Sigmoid colon (tissue), 7 donors: ENCODE data around the gene NOTCH1. TPM values are rescaled to one million over a fixed set of nuclear protein-coding genes. Genes with fewer than 3 reads are reported as not detected.
"Not testable (repeated sequence)": the region's sequence is repeated elsewhere in the genome, so short reads cannot be mapped to it uniquely, and the experiment has no call there.

Experiments
- DNase-seq: peaks from one replicate; pipeline ENCODE4 v3.0.0-alpha.2; 2019
- H3K27ac ChIP-seq, 4 donors: fragments of 200-600 bp; sonication (generic); one replicate each; pipeline ENCODE4 v1.5.1; 2016 to 2019; ENCODE audit warnings: mild to moderate bottlenecking in 1 of 4
- H3K27me3 ChIP-seq, 3 donors: fragments of 200-600 bp; sonication (generic); one replicate each; pipeline ENCODE4 v1.5.1; 2019; ENCODE audit warnings: mild to moderate bottlenecking in 1 of 3
- H3K36me3 ChIP-seq, 4 donors: fragments of 200-600 bp; sonication (generic); one replicate each; pipeline ENCODE4 v1.5.1; 2016 to 2019
- H3K4me1 ChIP-seq, 4 donors: fragments of 200-600 bp; sonication (generic); one replicate each; pipeline ENCODE4 v1.5.1; 2017 to 2019
- H3K4me3 ChIP-seq, 4 donors: fragments of 200-600 bp; sonication (generic); one replicate each; pipeline ENCODE4 v1.5.1; 2017 to 2019; ENCODE audit warnings: mild to moderate bottlenecking in 2 of 4, moderate library complexity in 1 of 4
- H3K9me3 ChIP-seq, 4 donors: fragments of 200-600 bp in 3 of 4; sonication (generic) in 3 of 4; one replicate each; pipeline versions ENCODE4 v1.5.1 to v1.6.1; 2013 to 2019
- CTCF ChIP-seq, 4 experiments: fragments of 450-650 bp in 3 of 4; fragments of 200-600 bp in 1 of 4; IDR thresholded peaks; one replicate each; pipeline ENCODE4 v1.5.1; 2016 to 2019; ENCODE audit warnings: antibody characterized with exemption in 4 of 4, mild to moderate bottlenecking in 3 of 4, moderate library complexity in 2 of 4
- EP300 ChIP-seq, 4 donors: sonication (generic); formaldehyde crosslinking; IDR thresholded peaks; one replicate each; pipeline ENCODE4 v1.6.1; 2017; ENCODE audit warnings: antibody characterized with exemption in 4 of 4
- POLR2A ChIP-seq, 2 donors: fragments of 450-650 bp; IDR thresholded peaks; one replicate each; pipeline ENCODE4 v1.6.1; 2016; ENCODE audit warnings: antibody characterized with exemption in 2 of 2, mild to moderate bottlenecking in 2 of 2, moderate library complexity in 2 of 2
- POLR2AphosphoS5 ChIP-seq, 4 donors: sonication (generic); formaldehyde crosslinking; IDR thresholded peaks; one replicate each; pipeline ENCODE4 v1.6.1; 2017; ENCODE audit warnings: antibody characterized with exemption in 4 of 4
- WGBS, 2 donors: extraction: QIAGEN DNeasy Blood & Tissue Kit; methylation state at CpG; one replicate each; pipeline ENCODE4 v1.1.7; 2013; 5-methylcytosine and 5-hydroxymethylcytosine counted together
- intact Hi-C: fragments of 100-400 bp; cut with DNase I; formaldehyde crosslinking; loops from one replicate; pipeline ENCODE4 v1.15.1; 2023
- polyA plus RNA-seq, 3 donors: library from polyadenylated mRNA; stranded (reverse); fragments of 200-250 nt; gene quantifications; one replicate each; pipeline ENCODE4 v1.2.3, GENCODE V29; 2013
- total RNA-seq, 4 donors: library from RNA; depleted of rRNA; stranded (reverse); fragments of >200 nt; gene quantifications; one replicate each; pipeline ENCODE4 v1.1.0, GENCODE V29; 2016
- donor health status: healthy with polysubstance abuse.
- donor health status: Bipolar disorder and iron deficiency.
- donor health status: healthy.

The NOTCH1 gene
- total and polyA plus RNA-seq, 7 donors, result 1.8 to 36.0 (median 30.7) TPM

GRCh38 chr9:136578626-136578914 is 32.7 kb upstream of the NOTCH1 start:
- Histone ChIP-seq H3K4me1 (peaks cover 0 to 18% (median 14%) of the 10 kb centered on the region in 4 donors), H3K36me3 (no peaks in the 10 kb centered on the region), H3K27ac (no peak overlapping the region), H3K4me3 (no peak overlapping the region), H3K9me3 (no peaks in the 10 kb centered on the region), H3K27me3 (no peaks in the 10 kb centered on the region)
- WGBS, 2 donors, result 33 to 41% methylated on average over 7 of the region's 7 CpGs
- intact Hi-C loops, result loop anchor here (5.0 kb wide), 1 partner anchor 36 kb away; no protein-coding TSS in a partner anchor
- no peak for TF ChIP-seq EP300 (IDR thresholded peaks at IDR 0.05)
- TF ChIP-seq POLR2A (IDR thresholded peaks at IDR 0.05), result no peak
- no peak for TF ChIP-seq CTCF (IDR thresholded peaks at IDR 0.05)
- no peak for DNase-seq

GRCh38 chr9:136577941-136578625 is 32.2 kb upstream of the NOTCH1 start:
- no peak for DNase-seq
- Histone ChIP-seq H3K27me3 (no peaks in the 10 kb centered on the region), H3K36me3 (no peaks in the 10 kb centered on the region), H3K9me3 (no peaks in the 10 kb centered on the region), H3K4me3 (no peak overlapping the region), H3K4me1 (peaks cover 0 to 18% (median 14%) of the 10 kb centered on the region in 4 donors), H3K27ac (no peak overlapping the region)
- WGBS, 2 donors, result 70 to 73% methylated on average over 27 of the region's 27 CpGs
- TF ChIP-seq POLR2A (IDR thresholded peaks at IDR 0.05) (no peak), POLR2AphosphoS5 (IDR thresholded peaks at IDR 0.05) (no peak), EP300 (IDR thresholded peaks at IDR 0.05) (no peak), CTCF (IDR thresholded peaks at IDR 0.05) (no peak)
- intact Hi-C loops, result loop anchor here (5.0 kb wide), 1 partner anchor 36 kb away; no protein-coding TSS in a partner anchor

GRCh38 chr9:136576269-136576626 is 30.4 kb upstream of the NOTCH1 start:
- peak overlapping the region in 3 of 4 donors; percentile 58 to 65 (median 64) for H3K27ac ChIP-seq
- no peaks in the 10 kb centered on the region for H3K27me3 ChIP-seq
- no peaks in the 10 kb centered on the region for H3K36me3 ChIP-seq
- TF ChIP-seq CTCF (IDR thresholded peaks at IDR 0.05) (no peak), EP300 (IDR thresholded peaks at IDR 0.05) (no peak), POLR2A (IDR thresholded peaks at IDR 0.05) (no peak), POLR2AphosphoS5 (IDR thresholded peaks at IDR 0.05) (peak in 1 of 4 donors; percentile 44)
- H3K4me1 ChIP-seq, result peaks cover 0 to 34% (median 28%) of the 10 kb centered on the region in 4 donors
- peak; percentile 88 for DNase-seq
- intact Hi-C loops, result loop anchor here (5.0 kb wide), 1 partner anchor 34 kb away; no protein-coding TSS in a partner anchor
- H3K9me3 ChIP-seq, result no peaks in the 10 kb centered on the region
- H3K4me3 ChIP-seq, result no peak overlapping the region
- WGBS, 2 donors, result 77 to 78% methylated on average over 8 of the region's 8 CpGs

GRCh38 chr9:136575626-136576268 is 29.9 kb upstream of the NOTCH1 start:
- Histone ChIP-seq H3K27me3 (no peaks in the 10 kb centered on the region), H3K9me3 (no peaks in the 10 kb centered on the region), H3K27ac (peak overlapping the region in 3 of 4 donors; percentile 58 to 65 (median 64)), H3K4me1 (peaks cover 0 to 37% (median 30%) of the 10 kb centered on the region in 4 donors), H3K4me3 (no peak overlapping the region), H3K36me3 (no peaks in the 10 kb centered on the region)
- no peak for DNase-seq
- no peak for TF ChIP-seq POLR2A (IDR thresholded peaks at IDR 0.05)
- no peak for TF ChIP-seq POLR2AphosphoS5 (IDR thresholded peaks at IDR 0.05)
- TF ChIP-seq CTCF (IDR thresholded peaks at IDR 0.05), result no peak
- TF ChIP-seq EP300 (IDR thresholded peaks at IDR 0.05), result no peak
- intact Hi-C loops, result loop anchor here (5.0 kb wide), 1 partner anchor 33 kb away; no protein-coding TSS in a partner anchor
- WGBS, 2 donors, result 89 to 91% methylated on average over 21 of the region's 21 CpGs

- DNase-seq, H3K9me3 ChIP-seq, H3K36me3 ChIP-seq, H3K27me3 ChIP-seq, H3K27ac ChIP-seq, H3K4me3 ChIP-seq: not testable (repeated sequence)
- intact Hi-C loops, result loop anchor here (5.0 kb wide), 1 partner anchor 32 kb away; no protein-coding TSS in a partner anchor
- H3K4me1 ChIP-seq, result peaks cover 0 to 46% (median 30%) of the 10 kb centered on the region in 4 donors
- WGBS, 2 donors, result 94% methylated on average over 16 of the region's 16 CpGs
Observed at GRCh38 chr9:136574606-136575005, 28.8 kb upstream of the NOTCH1 start.
